ENCODE data around the gene MAP2K7. TPM values are rescaled to one million over a fixed set of nuclear protein-coding genes. Genes with fewer than 3 reads are reported as not detected.

The MAP2K7 gene
- total and polyA plus RNA-seq, 10 donors = 12.4 to 44.3 (median 28.2) TPM

DNA sequence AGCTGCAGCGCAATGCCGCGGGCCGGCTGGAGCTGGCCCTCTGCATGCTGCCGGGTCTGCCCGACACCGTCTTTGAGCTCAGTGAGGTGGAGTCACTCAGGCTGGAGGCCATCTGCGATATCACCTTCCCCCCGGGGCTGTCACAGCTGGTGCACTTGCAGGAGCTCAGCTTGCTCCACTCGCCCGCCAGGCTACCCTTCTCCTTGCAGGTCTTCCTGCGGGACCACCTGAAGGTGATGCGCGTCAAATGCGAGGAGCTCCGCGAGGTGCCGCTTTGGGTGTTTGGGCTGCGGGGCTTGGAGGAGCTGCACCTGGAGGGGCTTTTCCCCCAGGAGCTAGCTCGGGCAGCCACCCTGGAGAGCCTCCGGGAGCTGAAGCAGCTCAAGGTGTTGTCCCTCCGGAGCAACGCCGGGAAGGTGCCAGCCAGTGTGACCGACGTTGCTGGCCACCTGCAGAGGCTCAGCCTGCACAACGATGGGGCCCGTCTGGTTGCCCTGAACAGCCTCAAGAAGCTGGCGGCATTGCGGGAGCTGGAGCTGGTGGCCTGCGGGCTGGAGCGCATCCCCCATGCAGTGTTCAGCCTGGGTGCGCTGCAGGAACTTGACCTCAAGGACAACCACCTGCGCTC is 3.8 kb upstream of the MAP2K7 start:
- no peaks in the 10 kb centered on the region for H3K9me3 ChIP-seq
- peaks cover 8 to 19% (median 15%) of the 10 kb centered on the region in 6 donors for H3K4me1 ChIP-seq
- peaks cover 0 to 2% (median 0%) of the 10 kb centered on the region in 6 donors for H3K36me3 ChIP-seq
- 75 to 92% (median 88%) methylated on average over 4 to 34 of the region's 34 CpGs for WGBS, 5 donors
- intact Hi-C loops (cut with DNase I; ENCODE audit: low total_unique reads) = no loop called here
- no peak for DNase-seq
- TF ChIP-seq, protein P1, sequence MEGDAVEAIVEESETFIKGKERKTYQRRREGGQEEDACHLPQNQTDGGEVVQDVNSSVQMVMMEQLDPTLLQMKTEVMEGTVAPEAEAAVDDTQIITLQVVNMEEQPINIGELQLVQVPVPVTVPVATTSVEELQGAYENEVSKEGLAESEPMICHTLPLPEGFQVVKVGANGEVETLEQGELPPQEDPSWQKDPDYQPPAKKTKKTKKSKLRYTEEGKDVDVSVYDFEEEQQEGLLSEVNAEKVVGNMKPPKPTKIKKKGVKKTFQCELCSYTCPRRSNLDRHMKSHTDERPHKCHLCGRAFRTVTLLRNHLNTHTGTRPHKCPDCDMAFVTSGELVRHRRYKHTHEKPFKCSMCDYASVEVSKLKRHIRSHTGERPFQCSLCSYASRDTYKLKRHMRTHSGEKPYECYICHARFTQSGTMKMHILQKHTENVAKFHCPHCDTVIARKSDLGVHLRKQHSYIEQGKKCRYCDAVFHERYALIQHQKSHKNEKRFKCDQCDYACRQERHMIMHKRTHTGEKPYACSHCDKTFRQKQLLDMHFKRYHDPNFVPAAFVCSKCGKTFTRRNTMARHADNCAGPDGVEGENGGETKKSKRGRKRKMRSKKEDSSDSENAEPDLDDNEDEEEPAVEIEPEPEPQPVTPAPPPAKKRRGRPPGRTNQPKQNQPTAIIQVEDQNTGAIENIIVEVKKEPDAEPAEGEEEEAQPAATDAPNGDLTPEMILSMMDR (IDR thresholded peaks at IDR 0.05 in 8 of 11, conservative IDR thresholded peaks at IDR 0.05 in 3 of 11) = no peak
- TF ChIP-seq POLR2AphosphoS5 (IDR thresholded peaks at IDR 0.05) (no peak), POLR2A (IDR thresholded peaks at IDR 0.05) (no peak)
- H3K27ac ChIP-seq = no peak overlapping the region
- H3K4me3 ChIP-seq = no peak overlapping the region
- peaks cover 0 to 22% (median 7%) of the 10 kb centered on the region in 7 donors for H3K27me3 ChIP-seq (replicated peaks in 1 of 7)

DNA sequence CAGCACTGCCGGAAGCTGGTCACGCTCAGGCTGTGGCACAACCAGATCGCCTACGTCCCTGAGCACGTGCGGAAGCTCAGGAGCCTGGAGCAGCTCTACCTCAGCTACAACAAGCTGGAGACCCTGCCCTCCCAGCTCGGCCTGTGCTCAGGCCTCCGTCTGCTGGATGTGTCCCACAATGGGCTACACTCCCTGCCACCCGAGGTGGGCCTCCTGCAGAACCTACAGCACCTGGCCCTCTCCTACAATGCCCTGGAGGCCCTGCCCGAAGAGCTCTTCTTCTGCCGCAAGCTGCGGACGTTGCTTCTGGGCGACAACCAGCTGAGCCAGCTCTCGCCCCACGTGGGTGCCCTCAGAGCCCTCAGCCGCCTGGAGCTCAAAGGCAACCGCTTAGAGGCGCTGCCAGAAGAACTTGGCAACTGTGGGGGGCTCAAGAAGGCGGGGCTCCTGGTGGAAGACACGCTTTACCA is 3.2 kb upstream of the MAP2K7 start:
- WGBS, 5 donors = 76 to 85% (median 80%) methylated on average over 12 to 21 of the region's 21 CpGs
- DNase-seq = no peak
- H3K27ac ChIP-seq = no peak overlapping the region
- peaks cover 0 to 17% (median 1%) of the 10 kb centered on the region in 7 donors for H3K27me3 ChIP-seq (replicated peaks in 1 of 7)
- H3K4me3 ChIP-seq = no peak overlapping the region
- no peak for TF ChIP-seq POLR2A (IDR thresholded peaks at IDR 0.05)
- TF ChIP-seq, protein P1 (IDR thresholded peaks at IDR 0.05 in 8 of 11, conservative IDR thresholded peaks at IDR 0.05 in 3 of 11) = no peak
- TF ChIP-seq POLR2AphosphoS5 (IDR thresholded peaks at IDR 0.05) = no peak
- intact Hi-C loops (cut with DNase I; ENCODE audit: low total_unique reads) = no loop called here
- no peaks in the 10 kb centered on the region for H3K9me3 ChIP-seq
- peaks cover 13 to 25% (median 21%) of the 10 kb centered on the region in 6 donors for H3K4me1 ChIP-seq
- H3K36me3 ChIP-seq = peaks cover 0 to 8% (median 0%) of the 10 kb centered on the region in 6 donors

DNA sequence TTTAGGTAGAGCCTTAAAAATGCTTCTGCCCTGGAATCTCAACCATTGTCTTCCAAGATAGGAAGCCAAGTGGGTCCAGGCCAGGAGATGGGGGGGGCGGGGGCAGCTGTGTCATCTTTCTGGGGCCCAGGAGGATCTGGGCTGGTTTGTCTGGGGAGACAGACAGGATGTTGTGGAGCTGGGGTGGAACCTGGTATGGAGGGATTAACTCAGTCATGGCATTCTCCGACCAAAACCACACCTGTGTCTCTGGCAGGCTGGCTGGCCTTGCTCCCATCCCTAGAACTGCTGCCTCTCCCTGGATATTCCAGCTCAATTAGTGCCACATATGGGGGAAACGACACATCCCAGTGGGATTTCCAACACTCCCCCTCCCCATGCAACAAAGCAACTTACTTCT is 2.7 kb upstream of the MAP2K7 start:
- no peak overlapping the region for H3K27ac ChIP-seq
- 71 to 91% (median 80%) methylated on average over 3 of the region's 3 CpGs for WGBS, 5 donors
- no peak for DNase-seq
- peaks cover 0 to 13% (median 1%) of the 10 kb centered on the region in 6 donors for H3K36me3 ChIP-seq
- TF ChIP-seq POLR2AphosphoS5 (IDR thresholded peaks at IDR 0.05) (no peak), POLR2A (IDR thresholded peaks at IDR 0.05) (no peak)
- TF ChIP-seq, protein P1 (IDR thresholded peaks at IDR 0.05 in 8 of 11, conservative IDR thresholded peaks at IDR 0.05 in 3 of 11) = no peak
- H3K27me3 ChIP-seq (replicated peaks in 1 of 7) = peaks cover 0 to 13% (median 0%) of the 10 kb centered on the region in 7 donors
- H3K4me1 ChIP-seq = peaks cover 14 to 30% (median 25%) of the 10 kb centered on the region in 6 donors
- H3K9me3 ChIP-seq = no peaks in the 10 kb centered on the region
- H3K4me3 ChIP-seq = no peak overlapping the region
- intact Hi-C loops (cut with DNase I; ENCODE audit: low total_unique reads) = no loop called here

DNA sequence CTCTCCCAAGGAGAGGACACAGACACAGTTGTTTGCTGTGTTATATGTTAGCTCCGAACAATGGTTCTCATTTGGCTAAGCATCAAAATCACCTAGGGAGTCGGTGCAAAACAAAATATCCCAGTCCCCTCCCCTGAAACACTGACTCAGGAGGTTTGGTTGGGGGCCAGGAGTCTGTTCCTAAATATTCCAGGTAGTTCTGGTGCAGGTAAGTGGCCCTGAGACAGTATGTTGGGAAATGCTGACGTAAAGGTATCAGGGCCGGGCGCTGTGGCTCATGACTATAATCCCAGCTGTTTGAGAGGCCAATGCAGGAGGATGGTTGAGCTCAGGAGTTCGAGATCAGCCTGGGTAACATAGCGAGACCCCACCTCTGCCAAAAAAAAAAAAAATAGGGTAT is 2.3 kb upstream of the MAP2K7 start:
- intact Hi-C loops (cut with DNase I; ENCODE audit: low total_unique reads) = no loop called here

More for the DNA sequence above, 2.3 kb upstream of the MAP2K7 start:
- H3K27ac ChIP-seq = no peak overlapping the region
- WGBS, 5 donors = 91 to 94% (median 93%) methylated on average over 7 of the region's 7 CpGs
- no peaks in the 10 kb centered on the region for H3K9me3 ChIP-seq
- H3K36me3 ChIP-seq = peaks cover 0 to 17% (median 5%) of the 10 kb centered on the region in 6 donors
- H3K27me3 ChIP-seq (replicated peaks in 1 of 7) = peaks cover 0 to 13% (median 0%) of the 10 kb centered on the region in 7 donors
- no peak overlapping the region for H3K4me3 ChIP-seq
- H3K4me1 ChIP-seq = peaks cover 14 to 34% (median 29%) of the 10 kb centered on the region in 6 donors
- DNase-seq = no peak
- TF ChIP-seq, protein P1 (IDR thresholded peaks at IDR 0.05 in 8 of 11, conservative IDR thresholded peaks at IDR 0.05 in 3 of 11) = no peak
- TF ChIP-seq POLR2AphosphoS5 (IDR thresholded peaks at IDR 0.05) (no peak), POLR2A (IDR thresholded peaks at IDR 0.05) (no peak)

Measured in spleen (tissue), 11 donors.